ENCODE data around the gene SPTLC3.

Gene SPTLC3

DNA sequence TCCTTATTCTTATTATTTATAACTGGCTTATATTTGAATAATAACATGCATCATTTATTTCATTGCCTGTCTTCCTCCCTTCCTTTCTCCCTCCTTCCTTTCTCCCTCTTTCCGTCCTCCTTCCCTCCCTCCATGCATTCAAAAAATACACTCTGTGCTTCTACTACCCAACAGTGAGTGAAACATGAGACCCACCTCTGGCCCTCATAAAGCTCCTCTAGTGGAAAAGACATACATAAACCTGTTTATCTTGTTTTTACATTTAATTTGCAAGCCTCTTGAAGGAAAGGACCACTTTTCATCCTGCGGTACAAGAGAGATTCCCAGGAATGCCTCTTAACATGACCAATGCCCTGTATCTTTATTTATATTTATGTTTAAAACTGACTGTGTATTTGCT is 190.5 kb downstream of the SPTLC3 start:
- Histone ChIP-seq H3K36me3 (ENCODE audit: control insufficient read depth, insufficient read depth, low read length) (no peaks in the 10 kb centered on the region), H3K4me1 (no peaks in the 10 kb centered on the region), H3K27ac (no peak overlapping the region), H3K4me2 (ENCODE audit: low read length) (no peak overlapping the region), H3K9me3 (ENCODE audit: control insufficient read depth, low read length) (no peaks in the 10 kb centered on the region), H2AFZ (no peak overlapping the region), H3K27me3 (ENCODE audit: control insufficient read depth, insufficient read depth, low read length) (no peaks in the 10 kb centered on the region), H3K9ac (no peak overlapping the region), H3K4me3 (ENCODE audit: low read depth, low read length) (no peak overlapping the region), H3K79me2 (no peaks in the 10 kb centered on the region)
- TF ChIP-seq, protein P1, sequence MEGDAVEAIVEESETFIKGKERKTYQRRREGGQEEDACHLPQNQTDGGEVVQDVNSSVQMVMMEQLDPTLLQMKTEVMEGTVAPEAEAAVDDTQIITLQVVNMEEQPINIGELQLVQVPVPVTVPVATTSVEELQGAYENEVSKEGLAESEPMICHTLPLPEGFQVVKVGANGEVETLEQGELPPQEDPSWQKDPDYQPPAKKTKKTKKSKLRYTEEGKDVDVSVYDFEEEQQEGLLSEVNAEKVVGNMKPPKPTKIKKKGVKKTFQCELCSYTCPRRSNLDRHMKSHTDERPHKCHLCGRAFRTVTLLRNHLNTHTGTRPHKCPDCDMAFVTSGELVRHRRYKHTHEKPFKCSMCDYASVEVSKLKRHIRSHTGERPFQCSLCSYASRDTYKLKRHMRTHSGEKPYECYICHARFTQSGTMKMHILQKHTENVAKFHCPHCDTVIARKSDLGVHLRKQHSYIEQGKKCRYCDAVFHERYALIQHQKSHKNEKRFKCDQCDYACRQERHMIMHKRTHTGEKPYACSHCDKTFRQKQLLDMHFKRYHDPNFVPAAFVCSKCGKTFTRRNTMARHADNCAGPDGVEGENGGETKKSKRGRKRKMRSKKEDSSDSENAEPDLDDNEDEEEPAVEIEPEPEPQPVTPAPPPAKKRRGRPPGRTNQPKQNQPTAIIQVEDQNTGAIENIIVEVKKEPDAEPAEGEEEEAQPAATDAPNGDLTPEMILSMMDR (IDR thresholded peaks at IDR 0.05): no peak

DNA sequence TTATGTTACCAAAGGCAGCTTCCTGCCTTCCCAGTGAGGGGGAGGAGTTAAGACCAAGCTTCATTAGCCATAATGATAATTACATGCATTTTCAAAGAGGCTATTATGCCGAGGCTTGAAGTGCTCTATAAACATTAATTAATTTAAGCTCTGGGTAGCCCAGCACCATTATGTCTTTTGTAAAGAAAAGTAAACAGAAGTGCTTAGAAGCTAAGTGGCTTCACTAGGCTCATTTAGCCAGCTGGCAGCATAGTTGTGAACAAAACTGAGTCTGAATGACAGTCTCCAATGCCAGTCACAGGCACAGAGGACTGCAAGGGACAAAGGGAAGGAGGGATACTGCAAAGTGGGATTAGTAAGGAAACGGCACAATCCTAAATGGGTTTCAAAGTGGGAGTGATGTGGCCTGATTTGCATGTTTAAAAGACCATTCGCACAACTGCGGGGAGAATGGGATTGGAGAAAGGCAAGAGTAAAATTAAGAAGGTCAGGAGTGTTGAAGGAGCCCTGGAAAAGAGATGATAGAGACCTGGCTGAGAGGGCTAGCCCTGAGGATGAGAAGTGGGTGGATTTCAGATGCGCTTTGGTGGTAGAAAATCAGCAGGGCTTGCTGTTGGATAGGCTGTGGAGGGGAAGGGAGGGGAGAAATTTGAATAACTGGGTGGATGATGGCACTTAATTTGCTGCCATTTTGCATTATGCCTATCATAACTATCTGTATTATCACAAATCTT is 192.2 kb downstream of the SPTLC3 start:
- no peaks in the 10 kb centered on the region for H3K27me3 ChIP-seq (ENCODE audit: control insufficient read depth, insufficient read depth, low read length)
- H3K9ac ChIP-seq: no peak overlapping the region
- no peak overlapping the region for H3K4me3 ChIP-seq (ENCODE audit: low read depth, low read length)
- no peak overlapping the region for H3K27ac ChIP-seq
- H3K4me2 ChIP-seq (ENCODE audit: low read length): no peak overlapping the region
- TF ChIP-seq, protein P1 (IDR thresholded peaks at IDR 0.05): no peak
- H3K9me3 ChIP-seq (ENCODE audit: control insufficient read depth, low read length): no peaks in the 10 kb centered on the region
- H3K36me3 ChIP-seq (ENCODE audit: control insufficient read depth, insufficient read depth, low read length): no peaks in the 10 kb centered on the region
- no peaks in the 10 kb centered on the region for H3K79me2 ChIP-seq
- H3K4me1 ChIP-seq: no peaks in the 10 kb centered on the region
- no peak overlapping the region for H2AFZ ChIP-seq

DNA sequence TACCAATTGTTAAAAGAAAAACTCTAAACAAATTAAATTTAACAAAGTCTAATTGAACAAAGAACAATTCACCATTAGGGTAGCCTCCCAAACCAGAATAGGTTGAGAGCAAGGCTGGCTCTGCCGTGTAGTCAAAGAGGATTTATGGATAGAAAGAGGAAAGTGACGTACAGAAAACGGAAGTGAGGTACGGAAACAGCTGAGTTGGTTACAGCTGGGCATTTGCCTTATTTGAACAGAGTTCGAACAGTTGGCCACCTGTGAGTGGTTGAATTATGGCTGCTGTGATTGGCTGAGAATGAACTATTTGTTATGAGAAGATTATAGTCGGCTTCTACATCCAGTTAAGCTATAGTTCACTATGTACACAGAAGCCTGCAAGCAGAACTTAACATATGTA is 193.8 kb downstream of the SPTLC3 start:
- no peak overlapping the region for H3K9ac ChIP-seq
- no peak overlapping the region for H3K27ac ChIP-seq
- TF ChIP-seq, protein P1 (IDR thresholded peaks at IDR 0.05): no peak
- H3K27me3 ChIP-seq (ENCODE audit: control insufficient read depth, insufficient read depth, low read length): no peaks in the 10 kb centered on the region
- no peak overlapping the region for H2AFZ ChIP-seq
- H3K4me1 ChIP-seq: no peaks in the 10 kb centered on the region
- H3K36me3 ChIP-seq (ENCODE audit: control insufficient read depth, insufficient read depth, low read length): no peaks in the 10 kb centered on the region
- H3K79me2 ChIP-seq: no peaks in the 10 kb centered on the region
- H3K9me3 ChIP-seq (ENCODE audit: control insufficient read depth, low read length): no peaks in the 10 kb centered on the region
- H3K4me3 ChIP-seq (ENCODE audit: low read depth, low read length): no peak overlapping the region
- no peak overlapping the region for H3K4me2 ChIP-seq (ENCODE audit: low read length)

DNA sequence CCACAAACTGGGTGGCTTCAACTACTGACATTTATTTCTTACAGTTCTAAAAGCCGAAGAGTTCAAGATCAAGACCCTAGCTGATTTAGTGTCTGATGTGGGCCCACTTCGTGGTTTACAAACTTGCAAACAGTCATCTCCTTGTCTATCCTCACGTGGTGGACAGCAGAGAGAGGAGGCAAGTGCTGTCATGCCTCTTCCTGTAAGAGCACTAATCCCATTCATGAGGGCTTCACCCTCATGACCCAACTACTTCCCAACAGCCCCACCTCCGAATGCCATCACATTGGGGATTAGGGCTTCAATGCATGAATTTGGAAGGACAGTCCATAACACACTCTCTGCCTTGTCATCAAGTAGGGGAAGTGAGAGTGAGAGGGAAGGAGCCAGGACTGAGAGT is 196.7 kb downstream of the SPTLC3 start:
- Histone ChIP-seq H3K4me2 (ENCODE audit: low read length) (no peak overlapping the region), H3K27me3 (ENCODE audit: control insufficient read depth, insufficient read depth, low read length) (no peaks in the 10 kb centered on the region), H3K4me1 (no peaks in the 10 kb centered on the region), H2AFZ (no peak overlapping the region), H3K79me2 (no peaks in the 10 kb centered on the region), H3K36me3 (ENCODE audit: control insufficient read depth, insufficient read depth, low read length) (no peaks in the 10 kb centered on the region), H3K4me3 (ENCODE audit: low read depth, low read length) (no peak overlapping the region), H3K27ac (no peak overlapping the region), H3K9me3 (ENCODE audit: control insufficient read depth, low read length) (no peaks in the 10 kb centered on the region), H3K9ac (no peak overlapping the region)
- TF ChIP-seq, protein P1 (IDR thresholded peaks at IDR 0.05): no peak

DNA sequence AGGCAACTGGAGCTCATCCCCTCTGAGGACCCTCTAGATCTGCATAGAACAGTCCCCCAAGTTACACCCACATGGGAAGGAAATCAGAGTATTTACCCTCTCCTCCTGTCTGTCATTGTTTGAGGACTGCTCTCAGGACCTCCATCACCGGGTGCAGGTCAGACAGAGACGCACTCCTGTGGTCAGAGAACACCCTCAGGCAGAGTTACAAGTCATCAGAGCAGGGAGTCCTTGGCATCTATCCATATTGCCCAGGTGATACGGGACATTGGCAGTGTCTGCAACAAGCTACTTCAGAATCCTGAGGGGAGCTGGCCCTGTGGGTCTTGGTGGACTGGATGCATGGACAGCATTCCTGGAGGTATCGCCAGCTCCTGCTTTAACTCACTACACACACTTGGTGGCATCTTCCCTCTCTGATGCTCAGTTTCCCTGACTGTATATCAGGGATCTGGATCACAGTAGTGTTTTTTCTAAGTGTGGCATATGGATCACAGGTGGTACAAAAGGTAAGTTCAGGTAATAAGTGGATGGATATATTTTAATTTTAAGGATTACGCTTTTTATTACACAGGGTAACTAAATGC is 197.2 kb downstream of the SPTLC3 start:
- Histone ChIP-seq H3K9me3 (ENCODE audit: control insufficient read depth, low read length) (no peaks in the 10 kb centered on the region), H3K4me3 (ENCODE audit: low read depth, low read length) (no peak overlapping the region), H3K9ac (no peak overlapping the region), H2AFZ (no peak overlapping the region), H3K36me3 (ENCODE audit: control insufficient read depth, insufficient read depth, low read length) (no peaks in the 10 kb centered on the region), H3K4me1 (no peaks in the 10 kb centered on the region), H3K27me3 (ENCODE audit: control insufficient read depth, insufficient read depth, low read length) (no peaks in the 10 kb centered on the region), H3K4me2 (ENCODE audit: low read length) (no peak overlapping the region), H3K27ac (no peak overlapping the region), H3K79me2 (no peaks in the 10 kb centered on the region)
- TF ChIP-seq, protein P1 (IDR thresholded peaks at IDR 0.05): no peak
